GM19397 (cell line): ENCODE measurements around the gene CPSF6.
A peak's percentile ranks its signal among the peaks of the same experiment; 100 is the strongest.
"Not testable (repeated sequence)": the region's sequence is repeated elsewhere in the genome, so short reads cannot be mapped to it uniquely, and the experiment has no call there.

Experiments
- ATAC-seq: cut with Tn5 transposase; IDR thresholded peaks from one replicate; pipeline ENCODE4 v1.9.1; 2021; ENCODE audit warnings: mild to moderate bottlenecking, moderate library complexity; ENCODE audit not compliant: unreplicated experiment

The CPSF6 gene

DNA sequence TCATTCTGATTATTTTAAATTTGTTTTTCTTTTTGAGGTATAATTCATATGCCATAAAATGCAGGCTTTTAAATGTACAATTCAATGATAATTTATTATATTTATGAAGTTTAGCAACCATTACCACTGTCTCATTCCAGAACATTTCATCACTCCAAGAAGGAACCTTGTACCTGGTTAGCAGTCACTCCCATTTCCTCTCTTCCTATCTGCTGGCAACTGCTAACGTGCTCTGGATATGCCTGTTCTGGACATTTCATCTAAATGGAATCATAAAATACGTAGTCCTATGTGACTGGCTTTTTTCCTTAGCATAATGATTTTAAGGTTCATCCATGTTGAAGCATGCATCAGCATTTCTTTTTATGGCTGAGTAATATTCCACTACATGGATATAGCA is 15.5 kb downstream of the CPSF6 start:
- no peak for ATAC-seq

DNA sequence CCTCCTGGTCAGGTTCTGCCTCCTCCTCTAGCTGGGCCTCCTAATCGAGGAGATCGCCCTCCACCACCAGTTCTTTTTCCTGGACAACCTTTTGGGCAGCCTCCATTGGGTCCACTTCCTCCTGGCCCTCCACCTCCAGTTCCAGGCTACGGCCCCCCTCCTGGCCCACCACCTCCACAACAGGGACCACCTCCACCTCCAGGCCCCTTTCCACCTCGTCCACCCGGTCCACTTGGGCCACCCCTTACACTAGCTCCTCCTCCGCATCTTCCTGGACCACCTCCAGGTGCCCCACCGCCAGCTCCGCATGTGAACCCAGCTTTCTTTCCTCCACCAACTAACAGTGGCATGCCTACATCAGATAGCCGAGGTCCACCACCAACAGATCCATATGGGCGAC is 19.3 kb downstream of the CPSF6 start:
- ATAC-seq: no peak

DNA sequence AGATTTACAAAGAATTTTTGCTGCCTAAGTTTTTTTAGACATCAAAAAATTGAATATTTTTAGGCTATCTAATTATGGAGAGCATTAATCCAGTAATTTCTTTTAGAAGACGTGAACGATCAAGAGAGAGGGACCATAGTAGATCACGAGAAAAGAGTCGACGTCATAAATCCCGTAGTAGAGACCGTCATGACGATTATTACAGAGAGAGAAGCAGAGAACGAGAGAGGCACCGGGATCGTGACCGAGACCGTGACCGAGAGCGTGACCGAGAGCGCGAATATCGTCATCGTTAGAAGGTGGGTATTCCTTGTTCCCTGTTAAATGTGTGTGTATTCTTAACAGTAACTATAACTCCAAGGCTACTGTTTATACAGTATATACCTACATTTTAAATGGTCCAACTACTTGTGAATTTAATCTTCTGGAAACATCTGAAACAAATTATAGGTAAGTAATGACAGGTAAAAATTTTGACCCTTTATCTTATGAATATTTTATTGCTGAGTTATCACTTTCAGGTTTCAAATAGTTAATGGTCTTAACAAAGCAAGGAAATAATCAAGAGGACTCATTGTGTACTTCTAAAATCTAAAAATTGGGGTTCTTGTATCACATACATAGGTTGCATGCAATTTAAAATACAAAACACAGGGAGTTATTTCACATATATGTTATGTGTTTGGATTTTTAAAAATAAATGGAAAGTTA is 23.1 kb downstream of the CPSF6 start:
- no peak for ATAC-seq

DNA sequence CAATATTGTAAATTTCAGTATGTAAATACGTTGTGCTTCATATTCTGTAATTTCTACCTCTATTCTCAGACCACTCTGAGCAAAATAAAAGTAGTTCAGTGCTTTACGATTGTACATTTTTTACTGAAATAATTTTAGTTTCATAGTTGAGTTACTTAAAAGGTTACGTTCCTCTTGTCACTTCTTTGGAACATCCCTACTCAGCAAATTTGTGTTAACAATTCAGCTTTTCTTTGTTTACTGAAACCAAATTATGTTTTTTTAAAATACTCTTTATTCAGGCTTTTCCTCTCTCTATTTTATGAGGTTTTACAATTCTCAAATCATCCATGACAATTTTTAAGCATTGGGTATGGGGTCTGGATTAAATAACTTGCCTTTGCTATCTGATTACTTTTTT is 25.8 kb downstream of the CPSF6 start:
- ATAC-seq: no peak

DNA sequence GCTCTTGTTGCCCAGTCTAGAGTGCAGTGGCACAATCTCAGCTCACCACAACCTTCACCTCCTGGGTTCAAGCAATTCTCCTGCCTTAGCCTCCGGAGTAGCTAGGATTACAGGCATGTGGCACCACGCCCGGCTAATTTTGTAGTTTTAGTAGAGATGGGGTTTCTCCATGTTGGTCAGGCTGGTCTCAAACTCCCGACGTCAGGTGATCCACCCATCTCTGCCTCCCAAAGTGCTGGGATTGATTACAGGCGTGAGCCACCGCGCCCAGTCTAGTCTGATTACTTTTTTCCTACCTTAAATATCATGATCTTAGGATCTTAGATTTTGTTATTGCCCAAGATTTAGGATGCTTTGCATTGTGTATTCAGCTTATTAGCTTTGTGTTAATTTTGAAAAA is 26.3 kb downstream of the CPSF6 start:
- ATAC-seq: not testable (repeated sequence)

DNA sequence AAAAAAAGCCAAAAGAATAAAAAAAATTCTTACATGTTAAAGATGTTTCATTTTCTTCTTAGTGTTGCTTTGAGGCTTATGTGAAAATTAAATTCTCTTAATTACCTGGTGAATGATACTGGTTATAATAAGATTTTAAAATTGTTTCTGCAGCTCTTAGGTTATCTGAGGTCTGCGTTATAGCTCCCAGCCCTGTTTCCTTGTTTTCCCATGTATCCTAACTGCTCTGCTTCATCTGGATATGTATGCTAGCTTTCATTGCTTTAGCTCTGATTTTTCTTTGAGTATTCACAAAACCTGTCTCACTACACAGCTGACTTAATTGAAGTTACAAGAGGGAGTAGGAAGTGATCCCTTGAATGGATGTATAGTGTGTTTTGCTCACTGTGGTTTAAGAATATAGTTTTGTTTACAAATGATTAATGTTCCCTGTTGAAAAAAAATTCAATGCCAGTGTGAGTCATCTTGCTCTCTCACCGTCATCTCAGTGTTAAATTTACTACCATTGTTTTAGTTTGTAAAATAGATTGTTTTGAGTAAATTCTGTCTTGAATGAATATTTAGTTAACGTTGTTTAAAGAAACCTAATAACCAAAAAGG is 26.8 kb downstream of the CPSF6 start:
- ATAC-seq: no peak

DNA sequence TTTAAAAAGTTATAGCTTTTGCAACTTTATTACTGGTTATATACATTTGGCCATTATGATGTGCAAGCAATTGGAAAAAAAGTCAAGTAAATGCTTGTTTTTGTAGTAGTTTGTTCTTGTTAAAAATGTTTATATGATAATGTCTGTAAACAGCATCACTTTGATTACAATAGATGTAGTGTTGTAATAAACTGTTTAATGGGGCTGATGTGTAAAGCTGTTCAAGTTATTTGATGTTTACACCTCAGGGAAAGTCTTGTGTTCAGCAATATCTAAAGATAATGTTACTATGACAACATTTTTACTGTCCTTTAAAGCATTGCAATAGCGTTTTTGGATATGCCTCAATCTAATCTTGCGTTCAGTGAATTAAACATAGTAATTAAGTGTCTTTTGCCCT is 30.4 kb downstream of the CPSF6 start:
- no peak for ATAC-seq

DNA sequence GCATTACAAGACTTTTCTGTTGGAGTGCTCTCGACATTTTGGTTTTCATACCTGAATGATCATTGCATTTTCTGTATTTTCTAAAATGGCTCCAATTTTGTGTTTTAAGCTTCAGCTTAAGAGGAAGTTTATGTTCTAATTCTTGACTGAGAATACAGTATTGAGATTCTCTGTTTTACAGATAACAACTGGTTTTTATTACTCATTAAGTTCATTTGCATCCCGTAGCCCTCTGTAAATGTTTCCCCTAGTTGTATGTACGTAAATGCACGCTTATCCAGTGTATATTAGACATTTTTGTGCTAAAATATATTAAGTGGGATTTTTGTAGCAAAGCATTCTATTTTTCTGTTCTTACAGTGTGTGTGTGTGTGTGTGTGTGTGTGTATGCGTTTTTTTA is 33.1 kb downstream of the CPSF6 start:
- ATAC-seq: no peak

DNA sequence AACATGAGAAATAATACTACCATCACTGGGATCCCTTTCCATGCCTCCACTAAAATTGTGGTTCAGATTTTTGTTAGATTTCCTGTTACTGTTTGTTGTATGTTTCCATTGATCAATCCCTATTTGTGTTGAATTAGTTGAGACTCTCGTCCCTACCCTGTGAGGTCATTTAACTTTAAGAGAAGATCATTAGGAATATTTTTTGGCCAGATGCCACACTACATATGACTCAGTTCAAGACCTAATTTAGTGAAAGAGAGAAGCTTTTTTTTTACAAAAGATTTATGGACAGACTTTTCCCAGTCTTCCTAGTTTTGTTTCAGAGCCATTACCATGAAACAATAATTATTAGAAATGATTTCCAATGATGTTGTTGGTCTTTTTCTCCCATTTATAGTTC is 35.5 kb downstream of the CPSF6 start:
- no peak for ATAC-seq

DNA sequence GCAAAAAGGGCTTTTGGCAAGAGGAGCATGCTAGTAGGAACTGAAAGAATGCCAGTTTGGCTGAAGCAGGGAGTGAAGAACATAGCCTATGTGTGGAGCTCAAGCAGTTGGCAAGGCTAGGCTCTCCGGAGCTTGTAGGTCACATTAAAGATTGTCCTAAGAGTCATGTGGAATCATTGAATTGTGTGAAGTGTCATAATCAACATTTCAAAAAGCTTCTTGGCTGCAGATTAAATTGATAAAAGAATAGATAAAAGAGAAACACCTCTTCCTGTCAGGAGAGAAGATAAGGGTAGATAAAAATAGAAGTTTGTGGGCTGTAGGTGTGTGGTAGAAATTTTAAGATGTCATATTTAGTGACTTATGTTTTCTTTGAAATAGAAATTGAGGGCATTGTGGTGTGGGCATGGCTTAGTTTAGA is 36.1 kb downstream of the CPSF6 start:
- no peak for ATAC-seq

DNA sequence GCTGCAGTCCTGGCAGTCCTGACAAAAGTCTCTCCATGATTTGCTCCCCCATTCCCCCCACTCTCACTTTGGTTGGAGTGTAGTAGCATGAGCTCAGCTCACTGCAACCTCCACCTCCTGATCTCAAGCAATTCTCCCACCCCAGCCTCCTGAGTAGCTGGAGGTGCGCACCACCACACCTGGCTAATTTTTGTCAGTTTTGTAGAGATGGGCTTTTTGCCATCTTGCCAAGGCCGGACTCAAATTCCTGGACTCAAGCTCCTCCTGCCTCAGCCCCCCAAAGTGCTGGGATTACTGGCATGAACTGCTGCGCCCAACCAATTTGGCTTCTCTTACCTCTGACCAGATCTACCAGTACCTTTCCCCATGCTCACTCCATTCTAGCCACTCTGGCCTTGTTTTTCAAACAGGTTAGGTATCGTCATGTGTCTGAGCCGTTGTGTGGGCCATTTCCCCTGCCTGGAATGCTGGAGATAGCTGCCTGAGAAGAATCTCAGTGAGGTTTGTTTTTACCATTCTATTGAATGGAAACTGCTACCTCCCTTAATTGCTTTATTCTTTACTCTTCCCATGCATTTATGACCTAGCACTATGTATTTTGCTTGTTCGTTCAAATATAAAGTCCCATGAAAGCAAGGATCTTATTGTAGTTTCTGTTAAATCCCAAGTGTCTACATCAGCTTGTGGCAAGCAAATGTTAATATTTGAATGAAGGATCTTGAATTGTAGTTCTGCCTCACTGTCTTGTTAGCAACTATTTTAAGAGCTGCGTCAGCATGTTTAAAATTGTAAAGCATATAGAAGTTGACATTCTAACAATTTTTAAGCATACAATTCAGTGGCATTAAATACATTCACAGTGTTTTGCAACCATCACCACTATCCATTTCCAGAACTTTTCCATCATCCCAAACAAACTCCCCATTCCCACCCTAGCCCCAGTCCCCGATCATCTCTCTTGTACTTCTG is 39.7 kb downstream of the CPSF6 start:
- ATAC-seq: no peak

DNA sequence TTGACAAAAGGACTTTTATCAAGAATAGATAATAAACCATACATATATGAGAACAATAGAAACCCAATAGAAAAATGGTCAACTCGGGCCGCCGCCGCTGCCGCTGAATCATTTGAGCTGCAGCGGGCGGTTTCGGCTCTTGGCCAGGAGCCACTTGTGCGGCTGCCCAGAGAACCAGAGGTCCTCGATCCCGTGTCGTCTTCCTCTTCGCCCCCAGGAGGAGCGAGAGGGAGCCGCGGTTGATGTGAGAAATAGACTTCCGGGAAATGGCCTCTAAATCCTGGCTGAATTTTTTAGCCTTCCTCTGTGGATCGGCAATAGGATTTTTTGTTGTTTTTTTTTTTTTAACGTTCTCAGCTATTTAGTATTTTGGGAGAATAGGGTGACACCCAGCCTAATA is 44.8 kb downstream of the CPSF6 start:
- no peak for ATAC-seq

DNA sequence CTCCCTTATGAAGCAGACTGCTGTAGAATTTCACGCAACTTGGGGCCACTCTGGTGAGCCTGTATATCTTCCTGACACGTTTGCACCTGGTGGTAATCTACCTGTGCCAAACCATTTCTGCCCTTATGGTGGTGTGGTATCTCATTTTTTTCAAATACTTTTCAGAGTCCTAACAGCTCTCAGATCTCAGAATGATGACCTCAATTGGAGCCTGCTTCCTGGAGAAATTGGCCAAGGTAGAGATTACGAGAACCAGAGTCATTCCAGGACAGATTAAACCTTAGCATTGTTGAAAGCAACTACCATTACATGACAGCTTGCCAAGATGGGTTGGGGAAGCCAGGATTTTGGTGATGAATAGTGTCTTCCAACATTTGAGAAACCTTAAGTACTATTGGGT is 48.2 kb downstream of the CPSF6 start:
- ATAC-seq: no peak

DNA sequence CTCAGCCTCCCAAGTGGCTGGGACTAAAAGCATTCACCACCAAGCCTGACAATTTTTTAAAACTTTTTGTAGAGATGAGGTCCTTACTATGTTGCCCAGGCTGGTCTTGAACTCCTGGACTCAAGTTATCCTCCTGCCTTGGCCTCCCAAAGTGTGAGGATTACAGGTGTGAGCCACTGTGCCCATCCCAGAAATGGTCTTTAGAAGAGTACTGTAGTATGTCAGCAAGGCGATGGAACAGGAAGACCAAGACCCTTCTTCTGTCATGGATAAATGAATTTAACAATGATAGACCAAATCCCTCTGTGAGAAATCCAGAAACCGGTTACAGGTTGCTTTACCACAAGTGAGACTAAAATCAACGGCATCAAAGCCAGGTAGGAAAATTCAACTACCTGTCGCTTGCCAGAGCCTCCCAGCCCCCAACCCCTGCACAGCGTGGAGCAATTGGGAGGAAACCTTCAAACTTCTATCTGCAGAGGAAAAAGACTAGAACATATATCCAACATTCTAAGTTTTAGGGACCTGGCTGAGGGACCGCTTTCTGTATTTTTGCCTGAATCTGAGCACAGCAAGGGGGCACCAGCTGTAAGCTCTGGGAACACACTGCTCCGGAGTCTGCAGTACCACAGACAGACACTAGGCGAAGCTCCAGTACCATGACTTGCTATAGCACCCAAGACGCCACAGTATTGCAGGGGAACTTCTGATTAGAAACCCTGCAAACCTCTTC is 51.3 kb downstream of the CPSF6 start:
- peak; percentile 95 for ATAC-seq

DNA sequence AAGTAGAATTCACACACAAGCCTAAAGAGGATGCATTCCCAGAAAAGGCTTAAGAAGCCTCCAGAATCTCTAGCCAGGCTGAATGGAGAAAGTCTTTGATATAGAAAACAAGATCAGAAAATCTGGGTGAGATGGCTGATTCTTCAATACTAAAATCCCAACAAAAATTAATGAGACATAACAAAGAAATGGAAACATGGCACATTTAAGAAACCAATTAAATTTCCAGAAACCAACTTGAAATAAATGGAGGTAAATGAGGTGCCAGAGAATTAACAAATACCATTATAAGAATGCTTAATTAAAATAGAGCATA is 51.9 kb downstream of the CPSF6 start:
- no peak for ATAC-seq

DNA sequence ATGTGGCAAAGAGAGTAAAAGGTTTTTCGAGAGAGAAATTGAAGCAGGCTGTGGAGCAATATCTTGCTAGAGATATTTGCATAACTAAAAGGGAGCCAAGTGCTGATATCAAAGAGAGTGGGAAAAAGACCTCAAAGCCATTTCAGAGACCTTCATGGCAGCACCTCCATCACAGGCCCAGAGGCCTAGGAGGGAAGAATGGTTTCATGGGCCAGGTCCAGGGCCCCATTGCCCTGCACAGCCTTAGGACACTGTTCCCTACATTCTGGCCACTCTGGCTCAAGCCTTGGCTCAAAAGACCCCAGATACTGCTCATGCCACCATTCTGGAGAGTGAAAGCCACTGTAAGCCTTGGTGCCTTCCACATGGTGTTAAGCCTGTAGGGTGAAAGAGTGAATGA is 58.8 kb downstream of the CPSF6 start:
- no peak for ATAC-seq

DNA sequence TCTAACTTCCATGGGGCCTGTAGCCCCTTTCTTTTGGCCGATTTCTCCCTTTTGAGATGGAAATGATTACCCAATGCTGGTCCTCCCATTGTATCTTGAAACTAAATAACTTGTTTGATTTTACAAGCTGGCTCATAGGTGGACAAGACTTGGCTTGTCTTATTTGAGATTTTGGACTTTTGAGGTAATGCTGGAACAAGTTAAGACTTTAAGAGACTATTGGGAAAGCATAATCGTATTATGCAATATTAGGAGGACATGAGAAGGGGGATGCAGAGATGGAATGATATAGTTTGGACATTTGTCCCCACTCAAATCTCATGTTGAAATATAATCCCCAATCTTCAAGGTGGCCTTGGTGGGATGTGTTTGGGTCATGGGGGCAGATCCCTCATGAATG is 59.6 kb downstream of the CPSF6 start:
- no peak for ATAC-seq

DNA sequence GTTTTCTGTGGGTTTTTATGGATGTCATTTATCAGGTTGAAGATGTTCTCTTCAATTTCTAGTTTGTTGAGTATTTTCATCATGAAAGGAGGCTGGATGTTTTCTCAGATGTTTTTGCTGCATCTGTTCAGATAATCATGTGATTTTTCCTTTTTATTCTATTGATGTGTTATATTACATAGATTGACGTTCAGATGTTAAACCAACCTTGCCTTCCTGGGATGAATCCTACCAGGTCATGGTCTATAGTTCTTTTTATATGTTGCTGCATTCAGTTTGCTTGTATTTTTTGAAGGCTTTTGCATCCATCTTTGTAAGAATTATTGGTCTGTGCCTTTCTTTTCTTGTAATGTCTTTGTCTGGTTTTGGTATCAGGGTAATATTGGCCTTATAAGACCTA is 64.9 kb downstream of the CPSF6 start:
- no peak for ATAC-seq

DNA sequence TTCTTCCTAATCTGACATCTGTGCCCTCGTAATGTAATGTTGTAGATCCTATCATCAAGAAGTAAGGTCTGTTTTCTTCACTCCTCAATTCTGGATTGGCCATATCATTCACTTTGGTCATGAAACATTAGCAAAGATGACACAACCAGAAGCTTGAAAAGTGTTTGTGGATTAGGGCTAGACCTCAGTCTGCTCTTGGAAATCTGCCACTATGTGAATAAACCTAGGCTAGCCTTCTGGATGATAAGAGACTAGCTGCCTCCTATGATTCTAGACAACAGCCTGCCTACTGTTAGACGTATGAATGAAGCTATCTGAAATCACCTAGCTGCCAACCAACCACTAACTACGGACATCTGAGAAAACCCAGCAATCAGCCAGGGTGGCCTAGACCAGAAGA is 70.1 kb downstream of the CPSF6 start:
- ATAC-seq: no peak

DNA sequence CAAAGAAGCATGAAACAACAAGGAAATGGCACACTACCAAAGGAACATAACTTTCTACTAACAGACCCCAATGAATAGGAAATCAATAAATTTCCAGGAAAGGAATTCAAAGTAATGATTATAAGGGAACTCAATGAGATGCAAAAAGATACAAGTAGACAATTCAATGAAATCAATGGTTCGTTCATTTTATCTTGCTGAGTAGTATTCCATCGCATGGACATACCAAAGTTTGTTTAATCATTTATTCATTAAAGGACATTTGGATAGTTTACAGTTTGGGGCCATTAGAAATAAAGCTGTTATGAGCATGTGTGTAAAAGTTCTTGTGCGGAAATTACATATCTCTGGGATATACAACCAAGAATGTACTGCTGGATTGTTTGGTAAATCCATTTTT is 73.8 kb downstream of the CPSF6 start:
- ATAC-seq: no peak

DNA sequence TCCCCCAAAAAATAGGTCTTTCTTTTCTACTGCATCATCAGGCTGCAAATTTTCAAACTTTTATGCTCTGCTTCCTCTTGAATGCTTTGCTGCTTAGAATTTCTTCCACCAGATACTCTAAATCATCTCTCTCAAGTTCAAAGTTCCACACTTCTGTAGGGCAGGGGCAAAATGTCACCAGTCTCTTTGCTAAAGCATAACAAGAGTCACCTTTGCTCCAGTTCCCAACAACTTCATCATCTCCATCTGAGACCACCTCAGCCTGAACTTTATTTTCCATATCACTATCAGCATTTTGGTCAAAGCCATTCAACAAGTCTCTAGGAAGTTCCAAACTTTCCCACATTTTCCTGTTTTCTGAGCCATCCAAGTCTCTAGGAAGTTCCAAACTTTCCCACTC is 77.4 kb downstream of the CPSF6 start:
- not testable (repeated sequence) for ATAC-seq
